HG03469 (cell line): ENCODE results near the gene IFNGR2.
"Not testable (repeated sequence)": the region's sequence is repeated elsewhere in the genome, so short reads cannot be mapped to it uniquely, and the experiment has no call there.

ENCODE experiments used
- ATAC-seq: cut with Tn5 transposase; IDR thresholded peaks from one replicate; pipeline ENCODE4 v1.9.1; 2021; ENCODE audit warnings: mild to moderate bottlenecking, moderate library complexity, moderate number of reproducible peaks; ENCODE audit not compliant: unreplicated experiment

IFNGR2 gene, protein sequence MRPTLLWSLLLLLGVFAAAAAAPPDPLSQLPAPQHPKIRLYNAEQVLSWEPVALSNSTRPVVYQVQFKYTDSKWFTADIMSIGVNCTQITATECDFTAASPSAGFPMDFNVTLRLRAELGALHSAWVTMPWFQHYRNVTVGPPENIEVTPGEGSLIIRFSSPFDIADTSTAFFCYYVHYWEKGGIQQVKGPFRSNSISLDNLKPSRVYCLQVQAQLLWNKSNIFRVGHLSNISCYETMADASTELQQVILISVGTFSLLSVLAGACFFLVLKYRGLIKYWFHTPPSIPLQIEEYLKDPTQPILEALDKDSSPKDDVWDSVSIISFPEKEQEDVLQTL

DNA sequence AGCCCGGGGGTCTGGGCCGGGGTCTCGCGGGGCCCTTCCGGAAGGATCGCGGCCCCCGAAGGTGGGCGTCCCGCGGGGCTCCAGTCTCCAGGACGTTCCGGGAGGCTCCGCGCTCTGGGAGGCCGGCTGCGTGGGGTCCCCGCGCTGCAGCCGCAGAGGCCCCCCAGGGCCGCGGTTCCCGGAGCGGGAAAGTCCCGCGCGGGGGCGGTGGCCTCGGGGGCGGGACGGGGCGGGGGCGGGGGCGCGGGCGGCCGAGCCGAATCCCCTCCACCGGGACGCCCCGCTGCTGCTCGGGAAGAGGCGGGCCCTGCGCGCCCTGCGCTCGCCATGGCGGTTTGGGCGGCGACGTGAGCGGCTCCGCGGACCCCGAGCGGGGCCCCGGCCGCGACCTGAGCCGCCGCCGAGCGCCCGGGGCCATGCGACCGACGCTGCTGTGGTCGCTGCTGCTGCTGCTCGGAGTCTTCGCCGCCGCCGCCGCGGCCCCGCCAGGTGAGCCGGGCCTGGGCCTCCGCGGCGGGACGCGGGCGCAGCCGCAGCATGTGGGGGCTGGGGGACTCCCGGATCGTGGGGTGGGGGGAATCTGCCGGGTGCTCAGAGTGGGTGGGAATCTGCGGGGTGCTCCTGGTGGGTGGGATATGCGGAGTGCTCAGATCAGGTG lies at the start of gene IFNGR2:
Gene IFNGR2, plus strand, starts transcription at position 286 of the 658 bp plus-strand sequence. Its CDS starts 131 bp downstream, at position 417.
- ATAC-seq = no peak

DNA sequence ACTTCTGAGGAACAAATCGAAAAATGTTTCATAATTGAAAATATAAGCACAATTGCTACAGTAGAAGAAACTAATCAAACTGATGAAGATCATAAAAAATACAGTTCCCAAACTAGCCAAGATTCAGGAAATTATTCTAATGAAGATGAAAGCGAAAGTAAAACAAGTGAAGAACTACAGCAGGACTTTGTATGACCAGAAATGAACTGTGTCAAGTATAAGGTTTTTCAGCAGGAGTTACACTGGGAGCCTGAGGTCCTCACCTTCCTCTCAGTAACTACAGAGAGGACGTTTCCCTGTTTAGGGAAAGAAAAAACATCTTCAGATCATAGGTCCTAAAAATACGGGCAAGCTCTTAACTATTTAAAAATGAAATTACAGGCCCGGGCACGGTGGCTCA lies 47.9 kb upstream of the IFNGR2 start:
- no peak for ATAC-seq

DNA sequence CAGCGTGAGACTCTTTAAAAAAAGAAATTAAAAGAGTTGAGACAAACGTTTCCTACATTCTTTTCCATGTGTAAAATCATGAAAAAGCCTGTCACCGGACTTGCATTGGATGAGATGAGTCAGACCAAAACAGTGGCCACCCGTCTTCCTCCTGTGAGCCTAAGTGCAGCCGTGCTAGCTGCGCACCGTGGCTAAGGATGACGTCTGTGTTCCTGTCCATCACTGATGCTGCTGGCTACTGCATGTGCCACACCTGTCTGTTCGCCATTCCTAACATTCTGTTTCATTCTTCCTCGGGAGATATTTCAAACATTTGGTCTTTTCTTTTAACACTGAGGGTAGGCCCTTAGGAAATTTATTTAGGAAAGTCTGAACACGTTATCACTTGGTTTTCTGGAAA lies 47.2 kb upstream of the IFNGR2 start:
- ATAC-seq = no peak

DNA sequence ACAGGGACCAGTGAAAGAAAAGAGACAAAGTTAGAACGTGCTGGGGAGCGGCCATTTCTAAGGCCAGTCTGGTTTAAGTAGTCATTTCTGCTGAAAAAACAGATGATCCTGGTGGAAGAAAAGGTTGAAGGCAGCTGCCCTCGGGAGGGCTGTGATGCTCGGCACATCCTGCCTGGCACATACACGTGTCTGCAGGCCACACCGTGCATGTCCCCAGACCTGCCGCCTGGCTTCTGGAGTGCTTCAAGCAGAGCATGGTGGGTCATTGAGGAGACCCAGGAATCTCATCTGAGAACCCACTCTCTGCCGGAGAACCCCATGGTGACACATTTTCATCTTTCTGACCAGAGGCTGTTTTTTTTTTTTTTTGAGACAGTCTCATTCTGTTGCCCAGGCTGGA lies 46.0 kb upstream of the IFNGR2 start:
- no peak for ATAC-seq

GRCh38 chr21:33359446-33359845 lies 43.8 kb upstream of the IFNGR2 start:
- no peak for ATAC-seq

- no peak for ATAC-seq
Observed at GRCh38 chr21:33360281-33360680, 42.9 kb upstream of the IFNGR2 start.

DNA sequence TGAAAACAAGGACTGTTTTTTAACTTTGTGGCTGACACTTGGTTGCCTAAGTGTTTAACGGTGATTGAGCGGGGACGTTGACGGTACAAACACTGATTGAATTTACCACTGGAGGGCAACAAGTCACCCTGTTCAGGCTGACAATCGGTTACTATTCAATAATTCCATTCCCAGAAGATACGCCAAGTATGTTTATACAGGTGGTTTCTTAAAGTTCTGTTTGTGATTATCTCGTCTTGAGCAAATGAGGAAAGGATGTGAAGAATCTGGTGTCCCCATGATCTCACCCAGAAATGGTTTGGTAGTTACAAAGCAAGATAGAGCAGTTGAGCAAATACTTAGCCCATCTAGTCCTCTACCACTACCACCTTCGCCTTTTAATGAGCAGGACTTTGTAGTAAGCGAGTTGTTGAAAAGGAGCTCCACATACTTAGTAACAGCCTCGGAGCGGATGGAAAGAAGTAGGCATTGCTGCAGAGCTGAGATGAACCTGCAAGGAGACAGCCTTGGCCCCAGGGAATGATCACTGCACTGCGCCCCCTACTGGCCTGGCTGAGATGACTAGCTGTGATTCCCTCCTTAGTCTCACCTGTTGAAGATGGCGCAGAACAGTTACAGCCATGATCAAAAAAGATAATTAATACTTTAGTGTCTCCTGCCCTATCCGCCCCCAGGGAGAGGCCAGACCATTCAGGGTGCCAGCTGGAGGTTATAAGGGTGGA lies 42.2 kb upstream of the IFNGR2 start:
- no peak for ATAC-seq

- no peak for ATAC-seq
Observed at GRCh38 chr21:33362044-33362555, 41.1 kb upstream of the IFNGR2 start.

GRCh38 chr21:33363911-33364609 lies 39.2 kb upstream of the IFNGR2 start:
- not testable (repeated sequence) for ATAC-seq

GRCh38 chr21:33364830-33365229 lies 38.4 kb upstream of the IFNGR2 start:
- no peak for ATAC-seq

DNA sequence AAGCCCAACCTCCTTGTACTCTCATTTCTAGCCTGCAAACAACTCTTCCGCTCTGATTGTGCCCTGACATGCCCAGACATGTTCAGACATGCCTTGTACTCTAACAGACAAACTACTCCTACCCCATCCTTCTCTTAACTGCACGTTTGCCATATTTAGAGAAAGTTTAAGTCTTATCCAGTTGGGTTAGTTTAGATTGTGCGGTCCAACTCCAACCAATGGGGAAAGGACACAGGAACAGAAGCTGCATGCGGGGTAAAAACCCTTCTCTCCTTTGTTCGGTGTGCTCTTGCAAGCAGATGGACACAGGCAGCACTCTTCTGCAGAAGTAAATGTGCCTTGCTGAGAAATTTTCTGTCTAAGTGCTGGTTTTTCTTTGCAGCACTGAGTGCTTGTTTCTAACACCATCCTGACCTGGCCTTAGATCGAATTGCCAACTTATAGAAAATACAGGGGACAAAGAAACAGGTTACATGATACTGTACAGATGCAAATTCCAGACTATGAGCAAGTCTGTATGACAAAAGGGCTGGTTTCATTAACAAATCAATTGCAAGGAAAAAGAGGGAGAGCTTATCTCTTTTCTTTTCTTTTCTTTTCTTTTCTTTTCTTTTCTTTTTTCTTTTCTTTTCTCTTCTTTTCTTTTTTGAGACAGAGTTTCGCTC lies 35.8 kb upstream of the IFNGR2 start:
- ATAC-seq = no peak

DNA sequence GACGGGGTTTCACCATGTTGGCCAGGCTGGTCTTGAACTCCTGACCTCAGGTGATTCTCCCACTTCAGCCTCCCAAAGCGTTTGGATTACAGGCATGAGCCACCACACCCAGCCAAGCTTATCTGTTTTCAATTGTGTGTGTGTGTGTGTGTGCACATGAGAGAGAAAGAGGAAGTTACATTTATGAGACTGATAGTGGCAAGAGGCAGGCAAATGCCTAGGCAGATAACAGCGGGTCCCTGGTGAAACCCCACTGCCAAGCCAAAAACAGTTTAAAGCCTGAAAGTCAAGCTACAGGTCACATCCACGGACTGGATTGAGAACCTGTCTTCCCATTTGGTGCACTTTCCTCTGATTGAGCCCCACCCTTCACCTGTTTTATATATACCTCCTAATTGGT lies 35.1 kb upstream of the IFNGR2 start:
- no peak for ATAC-seq

DNA sequence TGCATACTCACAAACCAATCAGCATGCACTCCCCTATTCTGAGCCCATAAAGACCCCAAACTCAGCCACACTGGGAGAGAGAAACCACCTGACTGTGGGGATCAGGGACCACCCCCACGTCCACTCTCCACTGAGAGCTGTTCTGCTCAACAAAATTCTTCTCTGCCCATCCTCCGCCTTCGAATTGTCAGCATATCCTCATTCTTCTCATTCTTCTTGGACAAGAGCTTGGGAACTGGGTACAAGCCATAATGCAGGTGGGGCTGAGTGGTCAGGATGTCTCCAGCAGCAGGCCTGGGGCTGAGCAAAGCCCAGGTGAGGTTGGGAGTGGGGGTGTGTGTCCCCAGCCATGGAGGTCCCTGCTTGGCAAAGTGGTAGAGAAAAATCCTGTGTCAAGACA lies 34.6 kb upstream of the IFNGR2 start:
- no peak for ATAC-seq

- no peak for ATAC-seq
Observed at GRCh38 chr21:33369586-33369985, 33.6 kb upstream of the IFNGR2 start.

GRCh38 chr21:33370305-33370704 lies 32.9 kb upstream of the IFNGR2 start:
- no peak for ATAC-seq

DNA sequence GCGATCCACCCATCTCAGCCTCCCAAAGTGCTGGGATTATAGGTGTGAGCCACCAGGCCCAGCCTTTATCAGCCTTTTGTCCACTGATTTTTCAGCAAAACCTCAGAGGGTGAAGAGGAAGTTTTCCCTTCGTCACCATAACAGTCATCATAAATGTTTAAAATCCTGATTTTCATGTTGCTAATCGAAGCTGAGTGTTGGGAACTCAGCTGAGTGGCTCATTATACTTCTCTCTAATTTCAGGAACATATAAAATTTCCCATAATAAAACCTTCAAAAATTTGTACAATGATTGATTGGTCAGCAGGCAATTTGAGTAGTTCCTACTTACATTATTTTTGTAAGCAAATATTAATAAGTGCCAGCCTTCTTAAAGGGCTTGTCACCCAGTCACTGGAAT lies 31.8 kb upstream of the IFNGR2 start:
- no peak for ATAC-seq

GRCh38 chr21:33372582-33372981 lies 30.6 kb upstream of the IFNGR2 start:
- no peak for ATAC-seq

GRCh38 chr21:33373451-33373850 lies 29.8 kb upstream of the IFNGR2 start:
- ATAC-seq = no peak

- no peak for ATAC-seq
Observed at GRCh38 chr21:33374080-33374449, 29.1 kb upstream of the IFNGR2 start.

DNA sequence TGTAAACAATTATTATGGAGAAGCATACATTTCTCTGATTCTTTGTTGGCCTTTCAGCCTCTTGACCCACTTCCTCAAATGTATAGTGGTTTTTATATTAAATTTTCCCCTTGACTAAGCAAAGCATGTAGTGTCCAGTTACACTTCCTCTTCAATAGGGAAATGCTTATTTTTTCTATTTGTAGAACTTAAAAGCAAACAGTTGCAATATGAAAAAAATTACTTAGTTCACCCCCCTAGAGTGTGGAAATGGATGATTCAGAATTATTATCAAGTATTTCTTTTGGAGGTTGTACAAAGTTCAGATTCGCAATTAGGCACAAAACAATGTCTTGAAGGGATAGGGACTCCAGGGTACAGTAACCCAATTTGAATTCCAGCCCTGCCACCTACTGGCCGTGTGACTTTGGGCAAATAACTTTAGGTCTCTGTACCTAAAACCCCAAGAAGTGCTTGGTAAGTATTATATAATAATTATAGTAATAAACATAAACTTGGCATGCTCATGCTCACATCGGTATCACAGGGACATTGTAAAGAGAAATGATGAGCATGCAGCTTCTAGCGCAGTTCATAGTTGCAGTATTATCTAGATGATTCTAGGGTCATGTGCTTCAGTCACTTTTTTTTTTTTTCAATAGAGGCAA lies 28.6 kb upstream of the IFNGR2 start:
- peak; percentile 38 for ATAC-seq
